Fibroblast of skin of left quadriceps (primary cell): ENCODE results near the gene MAGEC3.
"Not testable (repeated sequence)": the region's sequence is repeated elsewhere in the genome, so short reads cannot be mapped to it uniquely, and the experiment has no call there.

Experiments
- DNase-seq, 2 experiments: peaks; one replicate each; pipeline ENCODE4 v3.0.0-alpha.2; 2013; ENCODE audit warnings: low read depth in 2 of 2

Gene MAGEC3, protein sequence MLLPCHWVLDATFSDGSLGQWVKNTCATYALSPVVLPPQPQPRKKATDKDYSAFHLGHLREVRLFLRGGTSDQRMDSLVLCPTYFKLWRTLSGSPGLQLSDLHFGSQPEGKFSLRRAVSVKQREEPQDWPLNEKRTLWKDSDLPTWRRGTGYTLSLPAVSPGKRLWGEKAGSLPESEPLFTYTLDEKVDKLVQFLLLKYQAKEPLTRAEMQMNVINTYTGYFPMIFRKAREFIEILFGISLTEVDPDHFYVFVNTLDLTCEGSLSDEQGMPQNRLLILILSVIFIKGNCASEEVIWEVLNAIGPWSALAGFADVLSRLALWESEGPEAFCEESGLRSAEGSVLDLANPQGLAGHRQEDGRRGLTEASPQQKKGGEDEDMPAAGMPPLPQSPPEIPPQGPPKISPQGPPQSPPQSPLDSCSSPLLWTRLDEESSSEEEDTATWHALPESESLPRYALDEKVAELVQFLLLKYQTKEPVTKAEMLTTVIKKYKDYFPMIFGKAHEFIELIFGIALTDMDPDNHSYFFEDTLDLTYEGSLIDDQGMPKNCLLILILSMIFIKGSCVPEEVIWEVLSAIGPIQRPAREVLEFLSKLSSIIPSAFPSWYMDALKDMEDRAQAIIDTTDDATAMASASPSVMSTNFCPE

DNA sequence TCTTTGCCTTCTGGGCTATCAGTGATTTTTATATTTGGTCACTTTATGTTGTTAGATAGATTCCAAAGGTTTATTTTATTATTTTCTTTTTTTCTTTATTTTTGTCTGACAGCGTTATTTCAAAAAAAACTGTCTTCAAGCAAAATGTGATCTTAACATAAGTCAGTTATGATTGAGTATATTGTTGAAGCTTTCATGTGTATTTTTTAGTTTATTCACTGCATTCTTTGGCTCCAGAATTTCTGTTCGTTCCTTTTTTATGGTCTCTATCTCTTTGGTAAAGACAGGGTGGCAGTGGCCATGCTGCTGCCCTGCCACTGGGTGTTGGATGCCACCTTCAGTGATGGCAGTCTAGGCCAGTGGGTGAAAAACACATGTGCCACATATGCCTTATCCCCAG is at the start of gene MAGEC3:
Gene MAGEC3 (plus strand): TSS at position 301 of the 400 bp plus-strand sequence. CDS start 0 bp downstream, at position 301.
- DNase-seq, result no peak

DNA sequence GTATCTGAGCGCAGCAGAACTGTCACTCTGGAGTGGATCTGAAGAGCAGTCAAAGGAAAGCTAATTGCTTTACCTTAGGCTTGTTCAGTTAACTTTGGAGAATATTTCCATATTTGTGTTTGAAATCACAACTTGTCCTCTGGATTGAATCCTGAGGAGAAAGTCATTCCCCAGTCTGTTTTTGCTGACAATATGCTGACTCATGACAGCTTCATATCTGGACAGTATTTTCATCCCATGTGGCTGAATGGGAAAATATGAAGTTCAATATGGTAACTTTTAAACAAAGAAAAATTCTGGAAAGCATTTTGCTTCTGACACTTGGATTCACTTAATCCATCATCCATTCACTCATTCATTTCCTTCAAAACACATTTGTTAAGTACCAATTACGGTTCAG is 46.3 kb upstream of the MAGEC3 start:
- DNase-seq, result no peak

DNA sequence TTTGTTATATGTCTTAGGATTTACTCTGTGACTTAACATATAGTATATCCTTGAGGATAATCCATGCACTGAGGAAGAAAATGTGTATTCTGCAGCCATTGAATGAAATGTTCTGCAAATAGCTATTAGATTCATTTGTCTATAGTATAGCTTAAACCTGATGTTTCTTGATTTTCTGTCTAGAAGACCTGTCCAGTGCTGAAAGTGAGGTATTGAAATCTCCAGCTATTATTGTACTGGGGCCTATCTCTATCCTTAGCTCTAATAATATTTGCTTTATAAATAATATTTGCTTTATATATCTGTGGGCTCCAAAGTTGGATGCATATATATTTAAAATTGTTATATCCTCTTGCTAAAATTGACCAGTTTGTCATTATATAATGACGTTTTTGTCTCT is 26.7 kb upstream of the MAGEC3 start:
- DNase-seq, result no peak

DNA sequence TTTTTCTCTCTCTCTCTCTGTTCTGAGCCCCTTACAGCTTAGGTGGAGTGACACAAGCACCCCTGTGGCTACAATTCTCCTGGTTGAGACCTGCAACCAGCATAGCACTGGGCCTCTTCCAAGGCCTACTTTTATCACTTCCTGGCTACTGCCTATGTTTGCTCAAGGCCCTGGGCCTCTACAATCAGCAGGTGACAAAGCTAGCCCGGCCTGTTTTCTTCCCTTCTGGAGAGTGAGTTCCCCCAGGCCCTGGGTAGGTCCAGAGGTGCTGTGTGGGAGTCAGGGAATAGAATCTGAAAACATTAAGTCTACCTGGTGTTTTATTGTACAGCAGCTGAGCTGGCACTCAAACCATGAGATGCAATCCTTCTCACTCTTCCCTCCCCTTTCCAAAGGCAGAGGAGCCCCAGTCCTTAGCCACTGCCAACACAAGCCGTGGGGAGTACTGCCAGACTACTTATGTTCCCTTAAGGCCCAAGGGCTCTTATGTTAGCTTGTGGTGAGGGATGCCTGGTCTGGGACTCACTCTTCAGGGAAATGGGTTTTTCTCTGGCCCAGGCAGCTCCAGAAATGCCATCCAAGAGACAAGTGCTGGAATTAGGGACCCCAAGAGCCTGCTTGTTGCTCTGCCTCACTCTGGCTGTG is 23.8 kb upstream of the MAGEC3 start:
- DNase-seq, result no peak

DNA sequence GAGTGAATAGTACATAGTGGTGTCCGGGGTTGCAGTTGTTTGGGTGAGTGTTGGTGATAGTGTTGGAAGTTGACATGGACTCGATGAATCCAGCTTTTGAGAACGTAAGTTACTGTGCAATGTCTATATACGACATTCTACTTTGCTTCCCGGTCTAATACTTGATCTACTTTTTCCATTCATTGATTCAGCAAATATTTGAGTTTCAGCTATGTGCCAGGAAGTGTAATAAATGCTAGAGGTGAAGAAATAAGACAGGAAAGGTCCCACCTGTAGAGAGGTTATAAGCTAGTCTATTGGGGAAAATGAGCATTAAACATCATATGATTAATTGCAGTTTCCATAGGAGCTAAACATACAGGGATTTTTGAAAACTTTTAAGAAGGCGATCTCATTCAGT is 22.2 kb upstream of the MAGEC3 start:
- no peak for DNase-seq

DNA sequence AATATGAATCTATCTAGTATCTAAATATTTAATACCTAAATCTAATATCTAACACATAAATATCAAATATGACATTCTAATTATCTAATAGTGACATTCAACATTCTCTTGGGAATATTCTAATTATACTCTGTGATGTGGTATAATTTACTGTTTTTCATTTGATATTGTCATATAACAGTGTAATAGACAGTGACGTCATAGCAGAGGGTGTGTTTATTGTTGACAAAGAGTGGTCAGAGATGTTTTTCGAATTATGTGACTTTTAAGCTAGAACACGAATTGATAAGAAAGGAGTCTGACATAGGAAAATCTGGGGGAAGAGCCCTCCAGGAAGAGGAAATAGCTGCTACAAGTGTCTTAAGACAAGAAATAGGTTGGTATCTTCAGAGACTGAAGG is 5.9 kb upstream of the MAGEC3 start:
- no peak for DNase-seq

DNA sequence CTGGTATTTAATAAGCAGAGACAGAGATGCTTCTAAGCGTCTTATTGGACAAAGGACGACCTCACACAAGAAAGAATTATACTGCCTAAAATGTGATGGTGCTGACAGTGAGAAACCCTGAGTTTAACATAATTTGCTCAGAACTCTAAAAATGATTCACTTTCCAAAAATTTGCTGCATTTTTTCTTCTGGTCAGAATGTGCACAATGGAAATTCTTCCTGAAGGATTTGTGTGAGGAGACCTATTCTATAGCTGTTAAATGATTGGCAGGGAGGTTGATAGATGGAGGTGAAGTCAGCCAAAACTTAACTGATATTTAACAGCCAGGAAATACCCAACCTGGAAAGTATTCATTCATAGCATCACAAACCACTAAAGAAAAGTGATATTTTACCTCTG is 1.7 kb downstream of the MAGEC3 start:
- no peak for DNase-seq

DNA sequence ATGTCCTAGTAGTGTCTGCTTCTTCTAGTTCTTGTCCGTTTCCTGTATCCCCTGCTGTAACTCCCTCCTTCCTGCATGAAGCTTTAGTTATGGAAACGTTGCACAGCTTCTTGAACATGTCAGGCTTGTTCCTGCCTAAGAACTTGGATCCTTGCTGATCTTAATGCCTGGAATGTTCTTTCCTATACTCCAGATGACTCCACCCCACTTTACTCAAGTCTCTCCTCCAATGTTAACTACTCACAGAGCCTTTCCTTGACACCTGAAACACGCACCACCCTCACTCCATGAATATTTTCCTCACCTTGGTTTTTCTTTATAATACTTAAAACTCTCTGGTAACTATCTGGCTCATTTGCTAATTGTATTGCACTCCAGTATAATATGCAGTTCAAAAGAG is 19.4 kb downstream of the MAGEC3 start:
- DNase-seq, result no peak

DNA sequence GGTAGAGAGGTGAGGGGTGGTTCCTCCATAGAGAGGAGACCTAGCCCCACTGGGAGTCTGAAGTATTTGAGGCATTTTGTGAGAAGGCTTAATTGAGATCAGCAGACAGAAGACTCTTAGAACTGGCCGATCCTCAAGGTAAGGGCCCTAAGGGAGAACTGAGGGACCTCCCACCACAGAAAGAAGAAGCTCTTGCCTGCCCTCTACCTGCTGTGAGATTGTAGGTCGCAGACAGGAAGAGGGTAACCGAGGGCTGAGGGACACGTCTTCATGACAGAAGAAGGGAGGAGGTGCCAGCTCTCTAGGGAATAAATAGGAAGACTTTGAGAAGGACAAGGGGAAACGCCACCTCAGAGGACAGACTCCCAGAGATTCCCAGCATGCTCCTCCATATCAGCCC is 41.5 kb downstream of the MAGEC3 start:
- no peak for DNase-seq

DNA sequence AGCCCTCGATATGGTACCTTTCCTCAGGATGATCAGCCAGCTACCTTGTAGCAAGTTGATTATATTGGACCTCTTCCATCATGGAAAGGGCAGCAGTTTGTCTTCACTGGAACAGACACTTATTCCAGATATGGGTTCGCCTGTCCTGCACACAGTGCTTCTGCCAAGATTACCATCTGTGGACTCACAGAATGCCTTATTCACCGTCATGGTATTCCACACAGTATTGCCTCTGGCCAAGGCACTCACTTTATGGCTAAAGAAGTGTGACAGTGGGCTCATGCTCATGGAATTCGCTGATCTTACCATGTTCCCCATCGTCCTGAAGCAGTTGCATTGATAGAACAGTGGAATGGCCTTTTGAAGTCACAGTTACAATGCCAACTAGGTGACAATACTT is 50.7 kb downstream of the MAGEC3 start:
- not testable (repeated sequence) for DNase-seq

DNA sequence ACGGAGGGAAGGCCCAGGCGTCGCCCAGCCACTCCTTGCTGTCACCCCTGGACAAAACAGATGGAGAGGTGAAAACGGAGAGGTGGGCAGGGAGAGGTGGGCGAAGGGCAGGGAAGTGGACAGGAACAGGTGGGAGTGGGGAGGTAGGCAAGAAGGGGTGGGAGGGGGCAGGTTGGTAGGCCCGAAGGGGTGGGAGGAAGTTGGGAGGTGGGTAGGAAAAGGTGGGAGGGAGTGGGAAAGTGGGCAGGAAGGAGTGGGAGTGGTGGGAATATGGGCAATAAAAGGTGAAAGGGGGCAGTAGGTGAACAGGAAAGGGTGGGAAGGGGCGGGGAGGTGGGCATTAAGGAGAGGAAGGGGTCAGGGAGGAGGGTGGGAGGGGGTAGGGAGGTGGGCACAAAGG is 56.6 kb downstream of the MAGEC3 start:
- no peak for DNase-seq

DNA sequence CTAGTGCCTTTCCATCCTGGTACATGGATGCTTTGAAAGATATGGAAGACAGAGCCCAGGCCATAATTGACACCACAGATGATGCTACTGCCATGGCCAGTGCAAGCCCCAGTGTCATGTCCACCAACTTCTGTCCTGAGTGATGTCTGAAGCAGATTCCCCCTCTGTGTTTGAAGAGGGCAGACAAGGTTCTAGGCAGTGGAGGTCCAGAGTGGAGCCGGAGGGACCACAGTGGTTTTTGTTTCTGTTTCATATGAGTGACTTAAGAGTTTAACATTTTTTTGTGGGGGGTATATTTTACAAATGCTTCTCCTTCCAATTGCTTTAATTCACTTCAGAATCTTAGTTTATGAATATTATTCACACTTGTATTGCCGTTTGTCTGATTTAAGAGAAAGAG is 59.6 kb downstream of the MAGEC3 start:
- DNase-seq, result no peak

DNA sequence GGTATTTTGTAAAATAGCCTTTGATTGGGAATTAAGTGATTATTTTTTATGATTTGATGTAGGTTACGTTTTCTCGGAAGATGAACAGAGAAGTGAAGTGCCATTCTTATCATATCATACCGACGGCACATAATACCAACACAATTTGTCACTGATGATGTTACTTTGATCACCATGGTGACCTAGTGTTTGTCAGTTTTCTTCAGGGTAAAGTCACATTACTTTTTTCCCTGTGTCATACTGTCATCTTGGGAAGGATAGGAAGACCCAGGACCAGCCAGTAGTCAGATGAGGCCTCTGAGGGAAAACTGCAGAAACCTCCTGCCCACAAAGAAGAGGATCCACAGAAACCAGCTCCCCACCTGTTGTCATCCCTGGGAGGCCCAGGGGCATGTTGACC is 64.2 kb downstream of the MAGEC3 start:
- no peak for DNase-seq

DNA sequence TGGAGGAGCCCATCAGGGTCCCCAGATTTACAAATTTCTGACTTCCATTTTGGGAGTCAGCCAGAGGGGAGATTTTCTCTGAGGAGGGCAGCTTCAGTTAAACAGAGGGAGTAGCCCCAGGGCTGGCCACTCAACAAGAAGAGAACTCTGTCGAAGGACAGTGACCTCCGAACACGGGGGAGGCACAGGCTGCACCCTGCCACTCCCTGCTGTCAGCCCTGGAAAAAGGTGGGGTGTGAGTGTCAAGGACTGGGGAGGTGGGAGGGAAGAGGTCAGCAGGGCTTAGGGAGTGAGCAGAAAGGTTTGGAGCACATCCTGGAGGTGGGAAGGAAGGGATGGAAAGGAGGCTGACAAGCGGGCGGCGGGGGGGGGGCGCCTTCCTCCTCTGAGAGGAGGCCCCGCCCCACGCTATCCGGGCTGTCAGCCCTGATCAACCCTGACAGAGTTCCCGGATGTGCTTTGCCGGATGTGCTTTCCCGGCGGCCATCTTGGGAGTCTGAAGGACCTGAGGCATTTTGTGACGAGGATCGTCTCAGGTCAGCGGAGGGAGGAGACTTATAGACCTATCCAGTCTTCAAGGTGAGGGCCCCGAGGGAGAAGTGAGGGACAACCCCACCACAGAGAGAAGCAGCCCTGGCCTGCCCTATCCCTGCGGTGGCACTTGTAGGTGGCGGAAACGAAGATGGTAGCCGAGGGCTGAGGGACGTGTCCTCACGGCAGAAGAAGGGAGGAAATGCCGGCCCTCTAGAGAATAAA is 65.5 kb downstream of the MAGEC3 start, which contains the start of gene MAGEC1:
Gene MAGEC1 (plus strand): TSS at position 495 of the 756 bp plus-strand sequence. CDS start 1,179 bp downstream, outside the sequence.
- no peak for DNase-seq

DNA sequence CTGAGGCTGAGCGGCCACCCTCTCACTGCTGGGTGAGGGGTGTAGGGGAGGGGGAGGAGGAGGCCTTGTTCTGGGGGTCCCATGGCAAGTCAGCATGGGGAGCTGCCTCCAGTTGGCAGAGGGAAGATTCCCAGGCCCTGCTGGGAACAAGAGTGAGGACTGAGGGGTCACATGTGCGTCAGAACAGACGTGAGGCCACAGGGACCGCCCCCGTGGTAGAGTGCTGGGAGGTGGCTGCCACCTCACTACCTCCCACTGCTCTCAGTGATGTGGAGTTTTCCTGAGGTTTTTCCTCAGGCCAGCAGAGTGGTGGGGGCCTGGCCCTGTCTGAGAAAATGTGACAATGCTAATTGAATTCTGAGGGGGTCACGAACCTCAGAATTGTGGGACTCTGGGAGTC is 66.1 kb downstream of the MAGEC3 start:
- no peak for DNase-seq

DNA sequence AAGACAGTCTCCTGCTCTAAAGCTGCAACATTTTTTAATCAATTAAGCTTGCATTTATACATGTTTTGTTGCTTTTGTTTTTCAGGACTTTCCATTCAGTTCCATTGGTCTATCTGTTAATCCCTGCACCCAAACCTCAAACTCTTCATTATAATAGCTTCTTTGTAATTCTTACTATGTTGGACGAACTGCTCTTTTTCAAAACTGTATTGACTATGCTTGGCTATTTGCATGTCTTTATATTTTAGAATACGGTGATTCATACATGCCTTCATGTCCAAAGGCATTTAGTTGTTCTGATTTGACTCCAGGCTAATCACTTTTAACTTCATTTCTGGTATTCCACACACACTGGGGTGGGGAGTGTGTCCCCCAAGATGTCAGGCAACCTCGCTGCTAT is 79.7 kb downstream of the MAGEC3 start:
- no peak for DNase-seq

DNA sequence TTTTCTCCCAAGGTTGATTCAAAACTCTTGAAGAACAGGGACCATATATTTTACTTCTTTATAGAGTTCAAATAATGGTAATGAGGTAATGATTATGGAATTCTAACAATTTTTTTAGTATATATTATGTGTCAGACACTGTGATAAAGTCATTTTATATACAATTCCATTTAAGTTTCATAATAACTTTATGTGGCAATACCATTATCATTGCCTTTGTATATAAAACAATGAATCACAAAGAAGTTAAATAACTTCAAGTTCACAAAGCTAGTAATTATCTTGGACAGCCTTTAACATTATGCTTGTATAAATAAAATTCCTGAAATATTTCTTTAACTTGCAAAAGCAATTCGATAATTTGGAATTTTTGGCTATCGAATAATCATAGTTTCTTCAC is 86.2 kb downstream of the MAGEC3 start:
- no peak for DNase-seq

DNA sequence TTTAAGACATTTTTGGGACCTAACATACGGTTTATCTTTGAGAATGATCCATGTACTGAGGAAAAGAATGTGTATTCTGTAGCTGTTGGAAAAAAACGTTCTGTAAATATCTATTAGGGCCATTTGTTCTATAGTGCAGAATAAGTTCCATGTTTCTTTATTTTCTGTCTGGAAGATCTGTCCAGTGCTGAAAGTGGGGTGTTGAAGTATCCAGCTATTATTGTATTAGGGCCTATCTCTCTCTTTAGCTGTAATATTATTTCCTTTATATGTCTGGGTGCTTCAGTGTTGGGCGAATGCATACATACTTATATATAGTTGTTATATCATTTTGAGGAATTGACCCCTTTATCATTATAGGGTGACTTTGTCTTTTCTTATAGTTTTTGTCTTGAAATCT is 90.3 kb downstream of the MAGEC3 start:
- no peak for DNase-seq

DNA sequence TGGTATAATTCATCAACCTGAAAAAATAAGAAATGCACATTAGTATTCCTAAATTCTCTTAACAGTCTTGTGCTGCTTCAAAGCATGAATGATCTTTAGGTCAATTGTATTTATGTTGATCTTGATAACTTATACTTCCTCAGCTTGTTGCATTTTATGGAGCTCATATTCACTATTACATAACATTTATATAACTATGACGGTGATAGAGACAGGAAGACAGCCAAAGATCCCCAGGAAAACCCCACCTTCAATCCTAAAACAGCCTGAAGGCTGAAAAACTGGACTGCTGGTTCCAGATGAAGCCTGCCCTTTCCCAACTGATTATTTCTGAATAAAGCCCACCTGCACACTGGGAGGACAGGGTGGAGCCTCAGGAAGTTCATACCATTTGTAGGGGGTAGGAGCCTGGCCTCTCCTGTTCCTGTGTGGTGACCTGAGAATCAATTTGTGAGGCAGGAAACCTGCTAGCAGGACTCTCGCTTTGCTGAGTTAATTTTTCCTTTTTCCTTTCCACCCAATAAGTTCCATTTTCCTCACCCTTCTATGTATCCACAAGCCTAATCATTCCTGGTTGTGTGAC is 96.0 kb downstream of the MAGEC3 start:
- DNase-seq, result no peak

DNA sequence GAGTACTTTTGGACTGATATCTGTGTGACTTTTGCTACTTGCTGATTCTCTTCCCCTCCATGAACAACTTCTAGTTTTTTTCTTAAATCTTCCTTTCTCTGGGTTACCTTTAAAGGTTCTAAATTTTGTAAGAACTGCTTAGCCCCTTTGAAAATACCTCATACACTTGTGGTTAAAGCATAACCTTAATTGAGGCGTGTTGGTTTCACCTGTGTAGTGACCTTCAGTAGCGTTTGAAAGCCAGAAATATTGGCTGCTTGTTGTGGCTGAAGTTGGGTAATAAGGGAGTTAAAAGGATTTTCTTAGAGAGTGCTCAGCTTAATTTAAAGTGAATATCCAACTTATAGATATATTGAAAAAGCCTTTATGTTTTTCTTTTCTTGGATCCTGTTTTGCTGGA is 97.5 kb downstream of the MAGEC3 start:
- DNase-seq, result no peak

DNA sequence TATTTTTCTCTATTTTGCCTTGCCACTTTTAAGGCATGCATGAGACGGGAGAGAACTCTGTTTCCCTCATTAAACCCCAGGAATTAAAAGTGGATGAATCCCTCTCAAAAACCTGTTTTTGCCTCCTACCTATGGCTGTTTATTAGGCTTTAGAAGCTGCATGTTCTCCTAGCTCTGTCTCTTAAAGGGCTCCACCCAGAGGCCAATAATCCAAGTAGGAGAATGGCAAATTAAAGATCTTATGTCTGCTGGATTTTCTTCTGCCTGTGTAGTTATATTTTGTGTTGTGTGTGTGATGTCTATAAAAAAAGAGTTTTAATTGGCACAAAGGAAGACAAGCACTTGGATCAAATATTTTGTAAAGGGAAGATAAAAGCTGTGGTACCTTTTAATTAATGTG is 98.0 kb downstream of the MAGEC3 start:
- DNase-seq, result no peak

DNA sequence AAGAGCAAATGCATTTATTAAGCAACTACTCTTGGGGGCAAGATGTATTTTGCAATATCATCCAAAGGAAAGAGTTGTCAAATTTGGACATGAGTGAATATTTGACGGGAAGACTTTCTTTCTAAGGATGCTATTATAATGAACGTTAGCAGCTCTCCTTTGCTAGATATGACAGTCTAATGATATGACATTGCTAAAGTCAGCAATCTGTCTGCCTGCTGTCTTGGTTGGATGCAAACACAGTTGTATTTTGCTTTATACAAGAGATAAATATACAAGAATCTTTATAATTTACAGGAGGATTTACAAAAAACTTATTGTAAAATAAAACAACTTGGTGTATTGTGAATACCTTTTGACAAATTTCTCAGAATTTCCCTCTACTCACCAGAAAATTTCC is 103.1 kb downstream of the MAGEC3 start:
- no peak for DNase-seq
